H9 (cell line): ENCODE measurements around the gene C11orf86. TPM values are rescaled to one million over a fixed set of nuclear protein-coding genes. Genes with fewer than 3 reads are reported as not detected.

ENCODE experiments used
- DNase-seq: peaks from one replicate; pipeline ENCODE4 v3.0.0-alpha.2; 2017
- H2AFZ ChIP-seq: one replicate; pipeline ENCODE4 v1.6.1; 2013; ENCODE audit warnings: mild to moderate bottlenecking, low read length, control low read depth, moderate library complexity
- H2AK5ac ChIP-seq: 2 replicates; pipeline ENCODE4 v1.6.1; 2013; ENCODE audit warnings: low read length, control low read depth, mixed read lengths; ENCODE audit not compliant: insufficient read length
- H2BK120ac ChIP-seq: one replicate; pipeline ENCODE4 v1.6.1; 2013; ENCODE audit warnings: low read depth, mild to moderate bottlenecking, low read length, control low read depth, inconsistent platforms; ENCODE audit not compliant: poor library complexity, severe bottlenecking
- H2BK12ac ChIP-seq: 2 replicates; pipeline ENCODE4 v1.6.1; 2013; ENCODE audit warnings: low read length, control low read depth, mixed read lengths, low read depth; ENCODE audit not compliant: insufficient read length
- H2BK15ac ChIP-seq: 2 replicates; pipeline ENCODE4 v1.6.1; 2013; ENCODE audit warnings: low read depth, low read length, control low read depth
- H2BK20ac ChIP-seq: one replicate; pipeline ENCODE4 v1.6.1; 2013; ENCODE audit warnings: low read depth, mild to moderate bottlenecking, low read length, control low read depth, inconsistent platforms; ENCODE audit not compliant: poor library complexity, severe bottlenecking
- H2BK5ac ChIP-seq: 2 replicates; pipeline ENCODE4 v1.6.1; 2013; ENCODE audit warnings: low read length, control low read depth, mixed read lengths; ENCODE audit not compliant: insufficient read length
- H3K14ac ChIP-seq: 2 replicates; pipeline ENCODE4 v1.6.1; 2013; ENCODE audit warnings: low read length, control low read depth; ENCODE audit not compliant: insufficient read depth
- H3K18ac ChIP-seq: 2 replicates; pipeline ENCODE4 v1.6.1; 2013; ENCODE audit warnings: low read depth, mild to moderate bottlenecking, mixed read lengths, low read length, control low read depth; ENCODE audit not compliant: insufficient read length
- H3K23ac ChIP-seq: 2 replicates; pipeline ENCODE4 v1.6.1; 2013; ENCODE audit warnings: low read length, control low read depth, mixed read lengths, low read depth; ENCODE audit not compliant: insufficient read length
- H3K23me2 ChIP-seq: 2 replicates; pipeline ENCODE4 v1.6.1; 2013; ENCODE audit warnings: low read depth, mild to moderate bottlenecking, mixed read lengths, low read length, control low read depth; ENCODE audit not compliant: insufficient read length, poor library complexity, severe bottlenecking
- H3K27ac ChIP-seq: 2 replicates; pipeline ENCODE4 v1.5.1; 2013; ENCODE audit warnings: low read length, control low read depth, mixed read lengths, low read depth; ENCODE audit not compliant: insufficient read length
- H3K27me3 ChIP-seq: 2 replicates; pipeline ENCODE4 v1.6.1; 2013; ENCODE audit warnings: low read length, control low read depth, inconsistent platforms; ENCODE audit not compliant: insufficient read depth
- H3K4ac ChIP-seq: 2 replicates; pipeline ENCODE4 v1.6.1; 2013; ENCODE audit warnings: low read depth, mild to moderate bottlenecking, control low read depth, inconsistent platforms, low read length, moderate library complexity
- H3K4me1 ChIP-seq: 2 replicates; pipeline ENCODE4 v1.6.1; 2013; ENCODE audit warnings: low read length, control low read depth, inconsistent platforms; ENCODE audit not compliant: insufficient read depth
- H3K4me2 ChIP-seq: 2 replicates; pipeline ENCODE4 v1.6.1; 2013; ENCODE audit warnings: low read length, control low read depth, mixed read lengths; ENCODE audit not compliant: insufficient read length, insufficient read depth
- H3K56ac ChIP-seq: 2 replicates; pipeline ENCODE4 v1.6.1; 2013; ENCODE audit warnings: low read depth, mild to moderate bottlenecking, mixed read lengths, low read length, control low read depth; ENCODE audit not compliant: insufficient read length
- H3K79me1 ChIP-seq: 2 replicates; pipeline ENCODE4 v1.6.1; 2013; ENCODE audit warnings: low read depth, mild to moderate bottlenecking, moderate library complexity, low read length, control low read depth, inconsistent platforms; ENCODE audit not compliant: insufficient read depth, poor library complexity, severe bottlenecking
- H3K79me2 ChIP-seq: 2 replicates; pipeline ENCODE4 v1.6.1; 2013; ENCODE audit warnings: low read length, control low read depth, inconsistent platforms; ENCODE audit not compliant: insufficient read depth
- H3K9ac ChIP-seq: 2 replicates; pipeline ENCODE4 v1.6.1; 2013; ENCODE audit warnings: low read length, control low read depth, mixed read lengths; ENCODE audit not compliant: insufficient read length; ENCODE audit errors: extremely low read depth
- H3K9me3 ChIP-seq: one replicate; pipeline ENCODE4 v1.6.1; 2013; ENCODE audit warnings: low read depth, low read length, inconsistent platforms; ENCODE audit not compliant: control insufficient read depth
- H3T11ph ChIP-seq: one replicate; pipeline ENCODE4 v1.6.1; 2013; ENCODE audit warnings: mild to moderate bottlenecking, low read length, control low read depth, inconsistent platforms
- H4K20me1 ChIP-seq: one replicate; pipeline ENCODE4 v1.6.1; 2013; ENCODE audit not compliant: control insufficient read depth, insufficient read length, insufficient read depth
- H4K5ac ChIP-seq: 2 replicates; pipeline ENCODE4 v1.6.1; 2013; ENCODE audit warnings: low read depth, mild to moderate bottlenecking, mixed read lengths, low read length, control low read depth; ENCODE audit not compliant: insufficient read length
- H4K8ac ChIP-seq: replicated peaks from 2 replicates; pipeline ENCODE4 v1.6.1; 2013; ENCODE audit warnings: low read length, control low read depth, mixed read lengths, low read depth; ENCODE audit not compliant: insufficient read length
- H4K91ac ChIP-seq: 2 replicates; pipeline ENCODE4 v1.6.1; 2013; ENCODE audit warnings: low read depth, mild to moderate bottlenecking, moderate library complexity, mixed read lengths, low read length, control low read depth; ENCODE audit not compliant: insufficient read length
- H3K27ac Mint-ChIP-seq, 3 experiments: 2 replicates in 2 of 3; 3 replicates in 1 of 3; pipeline ENCODE4 v1.8.0; 2020 to 2021; ENCODE audit warnings: mixed read lengths in 3 of 3, mild to moderate bottlenecking in 1 of 3, moderate library complexity in 1 of 3
- H3K27me3 Mint-ChIP-seq: 2 replicates; pipeline ENCODE4 v1.8.0; 2021; ENCODE audit warnings: low read depth, mild to moderate bottlenecking, moderate library complexity, mixed read lengths
- H3K36me3 Mint-ChIP-seq, 3 experiments: 2 replicates in 2 of 3; 3 replicates in 1 of 3; pipeline ENCODE4 v1.8.0; 2020 to 2021; ENCODE audit warnings: low read depth in 3 of 3, mixed read lengths in 3 of 3; ENCODE audit not compliant: insufficient read depth in 1 of 3
- H3K4me1 Mint-ChIP-seq, 2 experiments: 2 replicates each; pipeline ENCODE4 v1.8.0; 2020; ENCODE audit warnings: mixed read lengths in 2 of 2
- H3K4me3 Mint-ChIP-seq, 2 experiments: 2 replicates in 1 of 2; 3 replicates in 1 of 2; pipeline ENCODE4 v1.8.0; 2020 to 2021; ENCODE audit warnings: mild to moderate bottlenecking in 2 of 2, mixed read lengths in 2 of 2, moderate library complexity in 1 of 2
- H3K9me3 Mint-ChIP-seq, 2 experiments: 2 replicates in 1 of 2; 3 replicates in 1 of 2; pipeline ENCODE4 v1.8.0; 2020; ENCODE audit warnings: mild to moderate bottlenecking in 2 of 2, mixed read lengths in 2 of 2, moderate library complexity in 1 of 2
- WGBS: extraction: QIAGEN DNeasy Blood & Tissue Kit; methylation state at CpG from one replicate; pipeline ENCODE4 v1.1.7; 2013; ENCODE audit warnings: missing lambda C conversion rate, low lambda C conversion rate, mixed read lengths; ENCODE audit not compliant: insufficient read length; ENCODE audit errors: extremely low coverage; 5-methylcytosine and 5-hydroxymethylcytosine counted together
- microRNA-seq: library from miRNA; unstranded; fragments of <30 nt; microRNA quantifications from one replicate; pipeline ENCODE4, GENCODE V29; 2020; ENCODE audit warnings: borderline microRNAs expressed
- total RNA-seq: library from RNA; stranded (reverse); gene quantifications from 2 replicates; pipeline ENCODE4 v1.2.1, GENCODE V29; 2021
- TF ChIP-seq, protein P1 (sequence below): fragments of 200-600 bp; sonication (generic); conservative IDR thresholded peaks from 3 replicates; pipeline ENCODE4 v1.8.0; 2021; ENCODE audit warnings: antibody characterized with exemption, mild to moderate bottlenecking

The C11orf86 gene
- total RNA-seq, 1 experiment from 2014 or later = not detected

DNA sequence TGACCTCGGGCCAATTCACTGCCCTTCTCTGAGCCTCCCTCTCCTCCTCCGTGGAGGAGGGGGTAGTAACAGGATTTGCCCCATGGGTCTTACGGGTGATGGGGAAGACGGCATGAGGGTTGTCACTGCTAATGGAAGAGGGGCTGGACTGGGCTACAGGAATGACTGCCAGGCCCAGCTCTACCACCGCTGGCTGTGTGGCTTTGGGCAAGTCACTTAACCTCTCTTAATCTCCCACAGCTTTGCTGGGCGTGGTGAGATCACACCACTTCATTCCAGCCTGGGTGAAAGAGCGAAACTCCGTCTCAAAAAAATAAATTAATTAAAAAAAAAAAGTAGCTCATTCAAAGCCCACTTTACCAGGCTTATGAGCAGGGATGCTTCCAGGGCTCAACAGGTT, 50.6 kb downstream of the C11orf86 start:
- Histone ChIP-seq H3K23ac (no peak overlapping the region), H3K27ac (no peak overlapping the region), H3K79me2 (no peaks in the 10 kb centered on the region), H3K56ac (no peak overlapping the region), H3K4ac (no peak overlapping the region), H3K18ac (no peak overlapping the region), H2BK15ac (no peak overlapping the region), H2BK120ac (no peak overlapping the region), H4K91ac (no peak overlapping the region), H3K4me2 (no peak overlapping the region), H2BK5ac (no peak overlapping the region), H3K79me1 (no peaks in the 10 kb centered on the region), H4K8ac (no peak overlapping the region), H3K23me2 (peaks cover 8% of the 10 kb centered on the region), H2AK5ac (no peak overlapping the region), H3K4me1 (no peaks in the 10 kb centered on the region; the same call in 1 of the 2 replicates), H3K9me3 (no peaks in the 10 kb centered on the region), H2BK20ac (no peak overlapping the region), H3K27me3 (peaks cover 22% of the 10 kb centered on the region), H2AFZ (no peak overlapping the region), H3T11ph (no peak overlapping the region), H2BK12ac (no peak overlapping the region), H4K5ac (no peak overlapping the region), H3K14ac (no peak overlapping the region), H4K20me1 (no peaks in the 10 kb centered on the region), H3K9ac (no peak overlapping the region)
- no CpG with 5 or more reads among the region's 8 CpGs for WGBS
- peaks cover 0 to 6% (median 0%) of the 10 kb centered on the region in 3 experiments; a peak in 3 of 7 replicates for H3K36me3 Mint-ChIP-seq
- H3K4me3 Mint-ChIP-seq = no peak overlapping the region
- H3K27ac Mint-ChIP-seq = no peak overlapping the region
- H3K27me3 Mint-ChIP-seq = peaks cover 45% of the 10 kb centered on the region
- TF ChIP-seq, protein P1, sequence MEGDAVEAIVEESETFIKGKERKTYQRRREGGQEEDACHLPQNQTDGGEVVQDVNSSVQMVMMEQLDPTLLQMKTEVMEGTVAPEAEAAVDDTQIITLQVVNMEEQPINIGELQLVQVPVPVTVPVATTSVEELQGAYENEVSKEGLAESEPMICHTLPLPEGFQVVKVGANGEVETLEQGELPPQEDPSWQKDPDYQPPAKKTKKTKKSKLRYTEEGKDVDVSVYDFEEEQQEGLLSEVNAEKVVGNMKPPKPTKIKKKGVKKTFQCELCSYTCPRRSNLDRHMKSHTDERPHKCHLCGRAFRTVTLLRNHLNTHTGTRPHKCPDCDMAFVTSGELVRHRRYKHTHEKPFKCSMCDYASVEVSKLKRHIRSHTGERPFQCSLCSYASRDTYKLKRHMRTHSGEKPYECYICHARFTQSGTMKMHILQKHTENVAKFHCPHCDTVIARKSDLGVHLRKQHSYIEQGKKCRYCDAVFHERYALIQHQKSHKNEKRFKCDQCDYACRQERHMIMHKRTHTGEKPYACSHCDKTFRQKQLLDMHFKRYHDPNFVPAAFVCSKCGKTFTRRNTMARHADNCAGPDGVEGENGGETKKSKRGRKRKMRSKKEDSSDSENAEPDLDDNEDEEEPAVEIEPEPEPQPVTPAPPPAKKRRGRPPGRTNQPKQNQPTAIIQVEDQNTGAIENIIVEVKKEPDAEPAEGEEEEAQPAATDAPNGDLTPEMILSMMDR = no peak
- DNase-seq = no peak
- H3K9me3 Mint-ChIP-seq = peaks cover 0 to 8% of the 10 kb centered on the region in 2 experiments; a peak in 2 of 5 replicates
- H3K4me1 Mint-ChIP-seq = peaks cover 15 to 21% of the 10 kb centered on the region in 2 experiments

Small RNA genes lying within 50 kb of the gene (microRNA-seq; reads per million reads assigned to microRNA genes)
- gene MIR3163 = not detected

Other genes with a start within 250 kb of the C11orf86 start
- 80.4 and 84.8 TPM in 2 replicates for gene SPTBN2, start 246.1 kb upstream of the C11orf86 start, total RNA-seq
- gene RCE1, start 131.9 kb upstream of the C11orf86 start, total RNA-seq = 49.0 and 52.5 TPM in 2 replicates
- 65.1 and 66.7 TPM in 2 replicates for gene LRFN4, start 118.2 kb upstream of the C11orf86 start, total RNA-seq
- 31.7 and 32.6 TPM in 2 replicates for gene PC, start 16.9 kb upstream of the C11orf86 start, total RNA-seq
- 1.9 and 2.1 TPM in 2 replicates for gene SYT12, start 47.8 kb downstream of the C11orf86 start, total RNA-seq
- gene RHOD, start 81.5 kb downstream of the C11orf86 start, total RNA-seq = 14.8 and 15.7 TPM in 2 replicates
- 82.1 and 85.9 TPM in 2 replicates for gene KDM2A, start 144.0 kb downstream of the C11orf86 start, total RNA-seq